K562 (cell line): ENCODE results near the gene SPNS1. TPM values are rescaled to one million over a fixed set of nuclear protein-coding genes. Genes with fewer than 3 reads are reported as not detected.

Source experiments
- AFF4 ChIP-seq: sonication (generic); formaldehyde crosslinking; IDR thresholded peaks from 2 replicates; pipeline ENCODE4 v1.8.0; 2023; ENCODE audit warnings: mild to moderate bottlenecking, missing genetic modification reagents
- ARID2 ChIP-seq: fragments of 450-650 bp; IDR thresholded peaks from 2 replicates; pipeline ENCODE4 v1.6.1; 2017; ENCODE audit warnings: antibody characterized with exemption, mild to moderate bottlenecking
- ATF3 ChIP-seq, 2 experiments: fragments of 450-650 bp in 1 of 2; sonication (generic) in 1 of 2; formaldehyde crosslinking in 1 of 2; IDR thresholded peaks in 1 of 2; conservative IDR thresholded peaks in 1 of 2; 2 replicates each; pipeline versions ENCODE4 v1.6.1 to v1.8.1; 2016 to 2023; ENCODE audit warnings: mild to moderate bottlenecking in 2 of 2, moderate library complexity in 2 of 2, inconsistent platforms in 1 of 2, missing genetic modification reagents in 1 of 2
- BACH1 ChIP-seq: fragments of 200-800 bp; sonication (Bioruptor generic); IDR thresholded peaks from 2 replicates; pipeline ENCODE4 v1.6.1; 2016; ENCODE audit warnings: missing genetic modification characterization, missing compliant biosample characterization
- CEBPG ChIP-seq, 3 experiments: fragments of 200-800 bp in 1 of 3; sonication (Bioruptor generic) in 1 of 3; sonication (generic) in 1 of 3; formaldehyde crosslinking in 1 of 3; IDR thresholded peaks in 2 of 3; conservative IDR thresholded peaks in 1 of 3; 2 replicates each; pipeline versions ENCODE4 v1.6.1 to v1.8.0; 2016 to 2022; ENCODE audit warnings: missing compliant biosample characterization in 2 of 3, missing genetic modification characterization in 2 of 3, mild to moderate bottlenecking in 1 of 3, missing genetic modification reagents in 1 of 3
- DPF2 ChIP-seq: fragments of 450-650 bp; IDR thresholded peaks from 2 replicates; pipeline ENCODE4 v1.6.1; 2016
- MAZ ChIP-seq, 2 experiments: fragments of 450-650 bp in 1 of 2; sonication (generic) in 1 of 2; formaldehyde crosslinking; IDR thresholded peaks in 1 of 2; conservative IDR thresholded peaks in 1 of 2; 2 replicates each; pipeline versions ENCODE4 v1.4.0 to v1.5.0; 2020; ENCODE audit warnings: mild to moderate bottlenecking in 1 of 2, missing genetic modification reagents in 1 of 2
- PREB ChIP-seq: sonication (generic); formaldehyde crosslinking; IDR thresholded peaks from 2 replicates; pipeline ENCODE4 v1.8.1; 2023; ENCODE audit warnings: mild to moderate bottlenecking, missing genetic modification reagents
- SIN3A ChIP-seq, 2 experiments: fragments of 150-350 bp in 1 of 2; IDR thresholded peaks; 2 replicates each; pipeline ENCODE4 v1.6.1; 2011 to 2016; ENCODE audit warnings: borderline replicate concordance in 2 of 2, low read depth in 2 of 2, low read length in 2 of 2, mild to moderate bottlenecking in 2 of 2, moderate library complexity in 2 of 2; ENCODE audit not compliant: control insufficient read depth in 1 of 2
- SMARCA5 ChIP-seq: fragments of 450-650 bp; IDR thresholded peaks from 2 replicates; pipeline ENCODE4 v1.6.1; 2016
- SP1 ChIP-seq: sonication (generic); formaldehyde crosslinking; IDR thresholded peaks from 2 replicates; pipeline ENCODE4 v1.8.1; 2022; ENCODE audit warnings: mild to moderate bottlenecking, missing genetic modification reagents
- SRSF9 ChIP-seq: fragments of 200-400 bp; formaldehyde crosslinking; IDR thresholded peaks from 2 replicates; pipeline ENCODE4 v1.6.1; 2017; ENCODE audit warnings: low read depth, low read length, borderline replicate concordance
- STAG1 ChIP-seq: sonication (generic); formaldehyde crosslinking; IDR thresholded peaks from 2 replicates; pipeline ENCODE4 v1.5.0; 2020; ENCODE audit warnings: missing genetic modification reagents, borderline replicate concordance
- TCF15 ChIP-seq: fragments of 250-450 bp; sonication (Bioruptor Pico); IDR thresholded peaks from 2 replicates; pipeline ENCODE4 v1.8.0; 2022; ENCODE audit warnings: moderate library complexity, mild to moderate bottlenecking, inconsistent platforms
- U2AF1 ChIP-seq: fragments of 200-400 bp; formaldehyde crosslinking; optimal IDR thresholded peaks from 2 replicates; pipeline ENCODE3; 2017; ENCODE audit warnings: mild to moderate bottlenecking, low read depth, low read length, moderate library complexity
- ZNF253 ChIP-seq: fragments of 250-450 bp; sonication (Bioruptor Pico); conservative IDR thresholded peaks from 2 replicates; pipeline ENCODE4 v1.6.1; 2021; ENCODE audit warnings: mild to moderate bottlenecking
- ZNF263 ChIP-seq: sonication (generic); formaldehyde crosslinking; IDR thresholded peaks from 2 replicates; pipeline ENCODE4 v1.8.0; 2022; ENCODE audit warnings: mild to moderate bottlenecking, missing genetic modification reagents, borderline replicate concordance
- ZNF311 ChIP-seq: fragments of 250-450 bp; sonication (Bioruptor Pico); IDR thresholded peaks from 2 replicates; pipeline ENCODE4 v1.4.0; 2020; ENCODE audit warnings: mild to moderate bottlenecking, moderate library complexity
- ZNF354B ChIP-seq: fragments of 250-450 bp; sonication (Bioruptor Pico); IDR thresholded peaks from 2 replicates; pipeline ENCODE4 v1.4.0; 2020
- ZNF431 ChIP-seq: sonication (generic); formaldehyde crosslinking; IDR thresholded peaks from 2 replicates; pipeline ENCODE4 v1.8.0; 2022; ENCODE audit warnings: mild to moderate bottlenecking, missing genetic modification reagents
- ZNF444 ChIP-seq: fragments of 250-450 bp; sonication (Bioruptor Pico); IDR thresholded peaks from 2 replicates; pipeline ENCODE4 v1.4.0; 2020; ENCODE audit warnings: mild to moderate bottlenecking, moderate library complexity
- ZNF717 ChIP-seq: fragments of 250-450 bp; sonication (Bioruptor Pico); IDR thresholded peaks from 2 replicates; pipeline ENCODE4 v1.5.0; 2021
- polyA plus RNA-seq, 8 experiments: library from polyadenylated mRNA; depleted of rRNA in 4 of 8; stranded (reverse) in 5 of 8; unstranded in 3 of 8; fragments of >200 nt; fragmentation: Nextera tagmentation in 2 of 8; fragmentation: Illumina TruSeq in 1 of 8; extraction: Ambion mirVana in 2 of 8; extraction: Trizol in 1 of 8; gene quantifications; 2 replicates each; pipeline versions ENCODE4 v1.2.1 to v1.2.3, GENCODE V29; 2011 to 2014; ENCODE audit warnings: inconsistent platforms in 1 of 8, missing spikeins in 1 of 8
- total RNA-seq, 7 experiments: library from RNA; depleted of rRNA in 6 of 7; stranded (reverse); fragments of >200 nt in 6 of 7; fragmentation: Illumina TruSeq in 2 of 7; extraction: Trizol in 2 of 7; gene quantifications; 2 replicates each; pipeline versions ENCODE4 v1.2.1 to v1.2.3, GENCODE V29; 2011 to 2021; ENCODE audit warnings: low replicate concordance in 1 of 7

The SPNS1 gene
- total and polyA plus RNA-seq, 9 of the 15 experiments (the other 6 are each of a cell fraction or from before 2014, with no cell fraction given): 0.58 to 64.9 (median 13.7) TPM

- TF ChIP-seq ATF3 (IDR thresholded peaks at IDR 0.05) (no peak), ATF3 (CRISPR knock-in tag; conservative IDR thresholded peaks at IDR 0.05) (no peak), TCF15 (CRISPR knock-in tag) (no peak), PREB (CRISPR knock-in tag) (no peak), ZNF431 (CRISPR knock-in tag) (peak; percentile 75; the same call in 1 of the 2 replicates), ZNF253 (CRISPR knock-in tag) (no peak), STAG1 (CRISPR knock-in tag) (peak; percentile 68; the same call in 1 of the 2 replicates), SIN3A (IDR thresholded peaks at IDR 0.05; ENCODE audit: borderline replicate concordance in 2 of 2, control insufficient read depth in 1 of 2, low read depth in 2 of 2, low read length in 2 of 2) (no peak), SP1 (CRISPR knock-in tag) (no peak; the same call in 1 of the 2 replicates), ZNF444 (no peak), SMARCA5 (no peak), DPF2 (no peak), CEBPG (CRISPR knock-in tag; IDR thresholded peaks at IDR 0.05) (no peak), CEBPG (tag; conservative IDR thresholded peaks at IDR 0.05 in 1 of 2, IDR thresholded peaks at IDR 0.05 in 1 of 2) (no peak), ZNF263 (CRISPR knock-in tag) (no peak), ZNF717 (no peak), ZNF311 (no peak), SRSF9 (no peak), ZNF354B (CRISPR knock-in tag) (no peak), AFF4 (CRISPR knock-in tag) (no peak), MAZ (CRISPR knock-in tag; conservative IDR thresholded peaks at IDR 0.05 in 1 of 2, IDR thresholded peaks at IDR 0.05 in 1 of 2) (peak in 1 of 2 experiments; percentile 37; a peak in 1 of 4 replicates), U2AF1 (no peak), BACH1 (tag) (no peak), ARID2 (no peak)
Observed at GRCh38 chr16:28974007-28974436, 556 bp upstream of the SPNS1 start (continued).
